Left forelimb (tissue), 1 donor: ENCODE measurements around the gene MAFB.

ENCODE experiments used
- DNase-seq: peaks from one replicate; pipeline ENCODE4 v3.0.0-alpha.2; 2018; ENCODE audit warnings: low spot score

Gene MAFB

GRCh38 chr20:40655451-40655850 lies 33.6 kb downstream of the MAFB start:
- DNase-seq: no peak

GRCh38 chr20:40654876-40655275 lies 34.2 kb downstream of the MAFB start:
- DNase-seq: no peak

- no peak for DNase-seq
Observed at GRCh38 chr20:40652441-40652987, 36.5 kb downstream of the MAFB start.

- DNase-seq: no peak
Observed at GRCh38 chr20:40651151-40651550, 37.9 kb downstream of the MAFB start.

- no peak for DNase-seq
Observed at GRCh38 chr20:40650707-40651106, 38.3 kb downstream of the MAFB start.

GRCh38 chr20:40648210-40649072 lies 40.6 kb downstream of the MAFB start:
- no peak for DNase-seq

GRCh38 chr20:40646813-40647212 lies 42.2 kb downstream of the MAFB start:
- no peak for DNase-seq

- peak; percentile 71 for DNase-seq
Observed at GRCh38 chr20:40646361-40646760, 42.7 kb downstream of the MAFB start.

- no peak for DNase-seq
Observed at GRCh38 chr20:40644863-40645262, 44.2 kb downstream of the MAFB start.

GRCh38 chr20:40643891-40644290 lies 45.1 kb downstream of the MAFB start:
- DNase-seq: no peak

- DNase-seq: no peak
Observed at GRCh38 chr20:40641809-40642208, 47.2 kb downstream of the MAFB start.

GRCh38 chr20:40641202-40641601 lies 47.8 kb downstream of the MAFB start:
- DNase-seq: no peak

- DNase-seq: no peak
Observed at GRCh38 chr20:40640667-40641066, 48.4 kb downstream of the MAFB start.

GRCh38 chr20:40639676-40640355 lies 49.2 kb downstream of the MAFB start:
- DNase-seq: no peak

- DNase-seq: no peak
Observed at GRCh38 chr20:40639132-40639531, 49.9 kb downstream of the MAFB start.

GRCh38 chr20:40638414-40638813 lies 50.6 kb downstream of the MAFB start:
- no peak for DNase-seq

- no peak for DNase-seq
Observed at GRCh38 chr20:40637176-40637575, 51.9 kb downstream of the MAFB start.

GRCh38 chr20:40636486-40636885 lies 52.5 kb downstream of the MAFB start:
- no peak for DNase-seq

- DNase-seq: no peak
Observed at GRCh38 chr20:40635971-40636370, 53.1 kb downstream of the MAFB start.
